ENCODE data around the gene USH2A.

DNA sequence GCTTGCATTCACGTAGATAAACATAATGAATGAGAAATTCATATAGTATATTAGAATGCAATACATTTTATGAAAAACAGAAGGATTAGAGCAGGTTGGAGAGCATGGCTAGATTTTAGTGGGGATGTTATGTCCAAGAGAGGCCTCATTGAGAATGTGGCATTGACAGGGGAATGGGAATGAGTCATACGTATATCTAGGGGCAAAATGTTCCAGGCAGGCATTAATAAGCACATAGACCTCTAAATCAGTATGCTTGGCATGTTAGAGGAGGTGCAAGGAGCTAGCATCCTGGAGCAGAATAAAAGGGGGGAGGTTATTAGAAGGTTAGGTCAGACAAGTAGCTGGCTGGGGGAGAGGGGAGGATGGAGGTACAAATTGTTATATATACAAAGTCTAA, 93.0 kb downstream of the USH2A start:
- TF ChIP-seq, protein P1, sequence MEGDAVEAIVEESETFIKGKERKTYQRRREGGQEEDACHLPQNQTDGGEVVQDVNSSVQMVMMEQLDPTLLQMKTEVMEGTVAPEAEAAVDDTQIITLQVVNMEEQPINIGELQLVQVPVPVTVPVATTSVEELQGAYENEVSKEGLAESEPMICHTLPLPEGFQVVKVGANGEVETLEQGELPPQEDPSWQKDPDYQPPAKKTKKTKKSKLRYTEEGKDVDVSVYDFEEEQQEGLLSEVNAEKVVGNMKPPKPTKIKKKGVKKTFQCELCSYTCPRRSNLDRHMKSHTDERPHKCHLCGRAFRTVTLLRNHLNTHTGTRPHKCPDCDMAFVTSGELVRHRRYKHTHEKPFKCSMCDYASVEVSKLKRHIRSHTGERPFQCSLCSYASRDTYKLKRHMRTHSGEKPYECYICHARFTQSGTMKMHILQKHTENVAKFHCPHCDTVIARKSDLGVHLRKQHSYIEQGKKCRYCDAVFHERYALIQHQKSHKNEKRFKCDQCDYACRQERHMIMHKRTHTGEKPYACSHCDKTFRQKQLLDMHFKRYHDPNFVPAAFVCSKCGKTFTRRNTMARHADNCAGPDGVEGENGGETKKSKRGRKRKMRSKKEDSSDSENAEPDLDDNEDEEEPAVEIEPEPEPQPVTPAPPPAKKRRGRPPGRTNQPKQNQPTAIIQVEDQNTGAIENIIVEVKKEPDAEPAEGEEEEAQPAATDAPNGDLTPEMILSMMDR (IDR thresholded peaks at IDR 0.05): no peak
- no peak for TF ChIP-seq POLR2A (IDR thresholded peaks at IDR 0.05)
